Central memory CD4-positive, alpha-beta T cell (primary cell): ENCODE data around the gene PPP1R13B.
"Not testable (repeated sequence)": the region's sequence is repeated elsewhere in the genome, so short reads cannot be mapped to it uniquely, and the experiment has no call there.

Experiments used
- DNase-seq: peaks from one replicate; pipeline ENCODE4 v3.0.0; 2022

PPP1R13B gene

DNA sequence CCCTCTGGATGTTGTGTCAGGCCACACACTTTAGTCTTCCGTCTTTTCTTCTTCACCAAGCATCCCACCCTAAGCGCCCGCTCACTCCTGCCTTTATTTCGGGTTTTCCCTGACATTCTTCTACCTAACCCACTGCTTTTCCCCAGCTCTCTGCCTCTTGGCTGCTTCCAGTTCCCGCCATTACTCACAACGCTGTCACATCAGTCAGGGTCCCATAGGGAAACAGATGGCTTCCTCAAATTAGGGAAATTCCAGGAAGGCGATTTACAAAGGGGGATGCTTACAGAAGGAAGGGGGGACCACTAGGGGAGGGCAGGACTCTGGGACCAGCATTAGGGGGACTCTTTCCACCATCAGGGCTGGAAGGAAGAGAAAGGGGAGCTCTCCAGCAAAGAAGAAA lies 9.2 kb upstream of the PPP1R13B start:
- no peak for DNase-seq

DNA sequence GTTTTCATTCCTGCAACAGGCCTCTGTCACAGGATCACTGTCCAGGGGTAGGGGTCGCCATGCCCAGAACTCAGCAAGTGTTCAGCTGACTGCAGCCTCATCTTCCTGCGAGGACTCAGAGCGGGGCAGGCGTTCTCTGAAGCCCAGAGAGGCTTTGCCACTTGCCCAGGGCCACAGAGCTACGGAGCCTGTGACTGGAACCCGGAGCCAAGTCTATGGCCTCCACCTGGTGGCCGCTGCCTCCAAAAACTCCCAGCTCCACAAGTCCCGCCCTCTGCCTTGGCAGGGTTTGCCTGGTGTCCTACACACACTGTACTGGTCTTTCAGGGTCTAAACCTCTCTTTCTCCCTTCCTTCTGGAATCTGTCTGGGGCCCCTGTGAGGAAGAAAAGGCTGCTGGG lies 8.7 kb upstream of the PPP1R13B start:
- DNase-seq, result no peak

DNA sequence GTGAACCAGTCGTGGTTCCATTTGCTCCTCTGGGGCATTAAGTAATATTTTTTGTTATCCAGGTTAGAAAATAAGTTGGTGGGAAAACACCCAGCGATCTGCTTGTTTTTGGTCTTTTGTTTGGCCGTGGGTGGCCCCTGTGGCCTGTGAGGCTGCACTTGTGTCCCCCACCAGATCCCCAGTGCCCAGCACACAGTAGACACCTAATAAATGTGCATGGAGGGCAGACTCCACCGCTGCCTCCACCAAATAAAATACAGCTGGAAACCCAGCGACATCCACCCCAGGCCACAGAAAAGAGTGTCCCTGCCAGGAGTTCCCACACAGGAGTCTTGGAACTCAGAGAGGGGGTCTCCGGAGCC lies 8.3 kb upstream of the PPP1R13B start:
- no peak for DNase-seq

DNA sequence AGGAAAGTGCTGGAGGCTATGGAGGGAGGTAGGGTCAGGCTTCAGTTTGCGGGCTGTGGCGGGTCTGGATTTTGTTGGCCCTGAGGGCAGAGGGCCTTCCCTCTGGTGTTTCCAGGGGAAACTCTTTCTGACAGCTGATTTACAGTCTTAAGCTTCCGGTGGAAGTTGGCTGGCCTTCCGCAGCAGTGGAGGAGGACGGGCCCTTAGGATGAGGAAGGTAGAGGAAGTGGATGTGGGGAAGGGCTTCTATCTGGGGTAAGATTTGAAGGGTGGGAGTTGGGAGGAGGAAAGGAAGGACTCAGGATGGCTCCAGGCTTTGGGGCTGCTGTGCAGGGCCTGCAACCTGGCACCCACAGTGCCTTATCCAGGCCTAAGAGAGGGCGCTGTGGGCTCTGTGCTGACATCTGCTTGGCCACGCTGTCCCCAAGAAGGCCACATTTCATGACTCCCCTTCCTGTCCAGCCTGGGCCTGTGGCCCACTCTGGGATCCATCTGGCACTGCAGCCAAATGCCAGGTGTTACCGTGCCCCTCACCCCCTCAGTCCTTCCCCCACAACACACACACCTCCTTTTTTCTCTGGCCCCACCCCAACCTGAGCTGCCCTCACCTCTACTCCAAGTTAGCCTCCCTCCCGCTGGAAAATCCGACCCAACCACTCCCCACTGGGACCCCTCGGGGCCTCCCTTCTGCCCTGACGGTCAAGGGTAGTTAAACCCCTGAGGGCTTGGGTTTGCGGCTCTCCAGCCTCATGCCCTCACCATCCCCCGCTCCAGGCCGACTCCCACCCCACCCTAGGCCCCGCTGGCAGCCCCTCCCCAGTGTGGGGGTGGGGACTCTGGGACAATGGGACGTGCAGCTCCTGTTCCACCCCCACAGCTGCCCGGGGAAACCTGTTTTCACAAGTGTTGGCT lies 7.7 kb upstream of the PPP1R13B start:
- DNase-seq, result no peak

DNA sequence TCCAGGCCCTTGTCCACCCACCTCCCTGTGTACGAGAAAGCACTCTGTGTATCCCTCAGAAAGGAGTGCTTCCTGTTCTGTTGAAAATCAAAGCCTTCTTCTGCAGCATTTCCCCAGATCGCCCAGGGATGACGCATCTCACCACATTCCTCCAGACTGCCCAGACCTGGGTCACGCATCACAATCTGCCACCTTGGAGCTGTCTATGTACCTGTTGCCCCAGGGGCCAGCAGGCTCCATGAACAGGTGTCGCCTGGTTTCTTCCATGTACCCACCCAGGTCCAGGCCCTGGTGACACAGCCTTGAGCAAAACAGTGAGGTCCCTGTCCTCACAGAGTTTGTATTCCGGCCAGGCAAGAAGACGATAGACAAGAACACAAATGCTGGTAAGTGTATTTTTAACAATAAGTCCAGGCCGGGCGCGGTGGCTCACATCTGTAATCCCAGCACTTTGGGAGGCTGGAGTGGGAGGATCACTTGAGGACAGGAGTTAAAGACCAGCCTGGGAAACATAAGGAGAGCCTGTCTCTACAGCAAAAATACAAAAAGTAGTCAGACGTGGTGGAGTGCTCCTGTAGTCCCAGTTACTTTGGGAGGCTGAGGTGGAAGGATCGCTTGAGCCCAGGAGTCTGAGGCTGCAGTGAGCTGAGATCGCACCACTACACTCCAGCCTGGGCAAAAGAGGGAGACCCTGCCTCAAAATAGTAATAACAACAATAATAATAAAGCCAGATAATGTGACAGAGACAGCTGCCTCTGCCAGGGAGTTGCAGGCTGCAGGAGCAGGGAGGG lies 6.8 kb upstream of the PPP1R13B start:
- DNase-seq, result no peak

DNA sequence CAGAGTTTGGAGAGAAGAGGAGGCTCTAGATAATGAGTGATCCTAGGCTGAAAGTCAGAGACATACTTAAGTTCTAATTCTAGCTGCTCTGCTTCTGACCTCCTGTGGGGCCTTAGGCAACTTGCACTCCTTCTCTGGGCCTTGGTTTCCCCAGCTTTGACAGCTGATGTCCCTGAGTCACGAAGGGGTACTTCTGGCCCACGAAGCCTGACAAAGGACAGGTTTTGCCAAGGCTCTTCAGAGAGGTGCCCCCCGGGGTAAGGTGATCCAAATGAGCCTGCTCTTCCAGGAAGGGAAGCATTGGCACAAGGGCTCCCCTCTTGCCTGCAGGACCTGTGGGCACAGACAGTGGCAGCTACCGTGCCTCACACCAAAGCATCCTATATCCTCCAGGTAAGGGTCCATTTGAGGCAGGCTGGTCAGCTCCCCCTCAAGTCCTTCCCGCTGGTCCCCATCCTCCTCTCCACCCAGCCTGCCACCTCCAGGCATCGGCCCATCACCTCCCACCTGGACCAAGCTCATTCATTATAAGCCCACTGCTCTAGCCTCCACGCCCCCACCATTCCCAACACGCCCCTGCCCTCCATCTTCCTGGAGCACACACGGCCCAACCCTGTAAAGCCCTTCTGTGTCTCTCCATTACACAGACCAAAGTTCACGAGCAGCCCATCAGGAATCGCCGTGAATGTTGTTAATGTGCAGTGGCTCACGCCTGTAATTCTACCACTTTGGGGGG lies 1.9 kb upstream of the PPP1R13B start:
- no peak for DNase-seq

DNA sequence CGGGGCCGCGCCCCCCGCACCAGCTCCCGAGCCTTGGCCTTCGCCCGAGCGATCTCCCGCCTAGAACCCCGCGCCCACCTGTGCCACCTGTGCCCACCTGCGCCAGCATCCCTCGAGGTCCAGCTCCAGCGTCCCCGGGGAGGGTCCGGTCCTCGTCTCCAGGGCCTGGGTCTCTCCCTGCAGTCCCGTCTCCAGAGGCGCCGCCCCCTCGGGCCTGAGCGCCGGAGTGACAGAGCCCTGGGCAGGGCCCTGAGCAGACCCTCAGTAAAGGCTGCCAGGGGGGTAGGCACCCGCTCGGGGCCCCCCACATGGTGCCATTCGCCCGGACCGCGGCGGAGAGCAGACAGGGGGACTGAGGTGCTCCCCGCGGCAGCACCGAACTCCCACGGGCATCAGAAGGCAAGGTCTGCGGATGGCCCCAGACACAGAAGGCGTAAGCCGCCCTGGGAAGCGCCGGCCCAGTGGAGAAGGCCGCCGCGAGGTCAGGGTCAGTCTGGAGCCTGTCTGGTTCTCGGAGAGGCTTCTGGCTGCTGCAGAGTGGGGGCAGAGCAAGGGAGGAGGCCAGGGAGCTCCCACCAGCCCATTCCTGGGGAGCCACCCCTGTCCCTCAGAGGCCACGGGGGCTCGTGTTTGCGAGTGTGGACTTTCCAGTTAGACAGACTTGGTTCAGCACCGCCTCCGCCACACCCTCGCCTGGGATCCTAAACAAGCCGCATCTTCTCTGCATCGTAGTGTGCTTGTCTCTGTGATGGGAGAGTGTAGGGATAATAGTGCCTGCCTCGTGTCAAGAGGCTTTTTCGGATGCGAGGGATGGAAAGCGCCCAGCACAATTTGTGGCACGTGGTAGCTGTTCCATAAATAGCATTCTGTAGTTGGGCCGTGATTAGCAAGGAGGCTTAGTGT lies 1.1 kb upstream of the PPP1R13B start:
- DNase-seq, result no peak

DNA sequence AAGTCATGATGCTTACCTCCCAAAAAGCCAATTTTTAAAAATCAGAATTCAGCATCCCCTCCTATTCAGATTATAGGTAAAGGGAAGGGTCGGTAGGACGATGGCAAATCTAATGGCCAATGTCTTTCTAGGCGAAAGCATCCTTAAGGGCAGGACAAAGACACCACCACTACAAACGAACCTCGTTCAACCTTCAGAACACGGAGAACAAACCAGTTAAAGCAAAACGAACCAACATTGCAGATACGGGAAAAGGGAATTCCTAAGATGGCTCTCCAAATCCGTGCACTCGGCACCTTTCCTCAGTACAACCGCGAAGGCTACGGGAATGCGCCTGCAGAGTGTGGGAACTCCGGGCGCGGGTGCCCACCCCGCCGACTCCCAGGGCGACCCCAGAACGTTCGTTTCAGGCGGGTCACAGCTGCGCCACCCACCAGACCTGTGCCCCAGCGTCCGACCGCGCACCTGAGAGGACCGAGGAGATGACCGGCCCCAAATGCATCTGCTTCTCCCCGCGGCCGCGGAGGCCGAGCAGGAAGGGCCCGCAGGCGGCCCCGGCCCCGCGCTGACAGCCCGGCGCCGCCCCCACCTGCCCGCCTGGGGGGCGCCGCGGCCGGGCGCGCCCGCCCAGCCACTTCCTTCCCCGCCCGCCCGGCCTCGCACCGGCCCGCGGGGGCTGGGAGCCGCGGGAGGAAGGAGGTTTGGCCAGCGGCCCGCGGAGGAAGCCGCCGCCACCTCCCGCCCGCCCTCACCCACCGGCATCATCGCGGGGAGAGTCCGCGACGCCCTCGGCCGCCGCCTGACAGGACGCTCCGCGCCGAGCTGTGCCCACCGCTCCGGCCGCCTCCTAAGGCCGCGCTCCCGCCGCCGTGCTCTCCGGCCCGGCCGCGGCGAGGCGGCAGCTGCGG lies 578 bp downstream of the PPP1R13B start:
- DNase-seq, result no peak

DNA sequence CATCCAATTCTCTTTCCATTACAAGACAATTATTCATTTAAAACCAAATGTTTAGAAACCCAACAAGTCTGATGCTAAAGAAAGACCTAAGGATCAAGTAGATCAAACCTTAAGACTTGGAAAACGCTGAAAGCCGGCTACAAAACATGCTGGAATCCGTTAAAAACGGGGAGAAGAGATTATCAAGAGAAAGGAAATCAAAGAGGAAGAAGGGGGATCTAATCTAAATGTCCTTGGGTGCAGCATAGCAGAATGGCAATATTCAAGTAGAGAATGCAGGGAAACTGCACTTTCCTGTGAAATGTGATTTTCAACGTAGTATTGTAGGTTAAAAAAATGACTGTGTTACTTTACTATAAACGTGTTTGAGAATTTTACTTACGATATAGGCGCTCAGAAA lies 1.3 kb downstream of the PPP1R13B start:
- no peak for DNase-seq

DNA sequence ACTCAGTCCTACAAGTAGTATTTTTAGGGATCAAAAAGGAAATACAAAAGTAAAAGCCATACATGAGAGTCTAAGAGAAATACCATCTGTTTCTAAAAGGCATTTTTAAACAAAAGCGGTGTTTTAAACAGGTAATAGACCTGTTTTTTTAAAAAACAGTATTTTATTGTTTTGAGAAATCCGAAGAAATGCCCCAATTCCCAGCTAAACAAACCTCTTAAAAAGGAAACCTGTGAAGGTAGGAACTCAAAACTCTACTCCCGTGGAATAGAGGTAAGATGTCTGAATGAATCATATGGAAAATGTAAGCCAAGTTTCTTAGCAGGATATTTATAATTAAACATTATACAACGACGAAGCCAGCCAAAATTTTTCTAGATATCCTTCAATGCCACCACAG lies 2.0 kb downstream of the PPP1R13B start:
- DNase-seq, result no peak

DNA sequence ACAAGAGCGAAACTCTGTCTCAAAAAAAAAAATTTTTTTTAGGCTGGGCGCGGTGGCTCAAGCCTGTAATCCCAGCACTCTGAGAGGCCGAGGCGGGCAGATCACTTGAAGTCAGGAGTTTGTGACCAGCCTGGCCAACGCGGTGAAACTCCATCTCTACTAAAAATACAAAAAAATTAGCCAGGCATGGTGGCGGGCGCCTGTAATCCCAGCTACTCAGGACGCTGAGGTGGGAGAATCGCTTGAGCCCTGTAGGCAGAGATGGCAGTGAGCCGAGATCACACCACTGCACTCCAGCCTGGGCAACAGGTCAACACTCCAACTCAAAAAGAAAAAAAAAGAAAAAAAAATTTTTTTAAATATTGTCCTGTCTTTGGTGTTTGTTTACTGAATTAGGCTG lies 6.1 kb downstream of the PPP1R13B start:
- DNase-seq, result not testable (repeated sequence)

DNA sequence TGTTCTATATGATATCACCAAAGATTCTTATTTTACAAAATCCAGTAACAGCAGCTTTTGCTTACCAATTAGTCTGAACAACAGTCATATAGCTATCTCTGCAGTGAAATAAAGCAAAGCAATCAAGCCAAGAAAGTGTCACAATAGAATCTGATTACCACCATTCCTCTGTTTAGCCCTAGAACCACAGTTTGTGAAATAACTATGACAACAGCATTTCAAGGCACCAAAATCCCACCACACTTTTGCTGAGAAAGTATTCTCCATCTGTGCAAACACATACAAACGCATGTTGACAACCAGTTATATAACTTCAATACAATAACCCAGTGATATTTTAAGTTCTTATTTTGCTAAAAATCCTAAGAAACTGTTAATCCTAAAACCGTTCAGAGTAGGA lies 7.4 kb downstream of the PPP1R13B start:
- DNase-seq, result no peak

DNA sequence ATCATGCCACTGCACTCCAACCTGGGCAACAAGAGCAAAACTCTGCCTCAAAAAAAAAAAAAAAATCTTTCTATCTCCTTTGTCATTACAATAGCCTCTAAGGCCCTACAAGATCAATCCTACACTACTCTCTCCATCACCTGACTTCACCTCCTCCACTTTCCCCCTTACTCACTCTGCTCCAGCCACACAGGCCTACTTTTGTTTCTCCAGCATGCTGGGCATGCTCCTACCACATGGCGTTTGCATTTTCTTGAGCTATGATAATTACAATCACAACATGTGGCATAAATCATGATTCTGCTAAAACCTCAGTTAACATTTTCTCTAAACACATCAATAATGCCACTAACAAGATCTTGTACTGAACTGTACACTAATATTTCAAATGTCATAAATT lies 7.8 kb downstream of the PPP1R13B start:
- DNase-seq, result no peak

DNA sequence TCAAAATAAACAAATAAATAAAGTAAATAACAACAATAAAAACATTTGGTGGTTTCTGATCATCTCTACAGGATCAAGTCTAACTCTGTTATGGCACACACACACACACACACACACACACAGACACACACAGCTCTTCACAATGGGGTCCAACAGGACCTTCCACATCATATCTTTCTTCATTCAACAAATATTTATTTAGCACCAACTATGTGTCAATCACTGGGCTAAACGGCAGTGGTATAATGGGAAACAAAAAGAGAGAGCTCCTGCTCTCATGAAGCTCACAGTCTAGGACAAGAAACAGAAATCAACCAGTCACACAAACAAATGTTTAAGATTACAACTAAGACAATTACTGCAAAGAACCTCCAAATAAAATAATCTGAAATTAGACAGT lies 9.3 kb downstream of the PPP1R13B start:
- DNase-seq, result no peak

DNA sequence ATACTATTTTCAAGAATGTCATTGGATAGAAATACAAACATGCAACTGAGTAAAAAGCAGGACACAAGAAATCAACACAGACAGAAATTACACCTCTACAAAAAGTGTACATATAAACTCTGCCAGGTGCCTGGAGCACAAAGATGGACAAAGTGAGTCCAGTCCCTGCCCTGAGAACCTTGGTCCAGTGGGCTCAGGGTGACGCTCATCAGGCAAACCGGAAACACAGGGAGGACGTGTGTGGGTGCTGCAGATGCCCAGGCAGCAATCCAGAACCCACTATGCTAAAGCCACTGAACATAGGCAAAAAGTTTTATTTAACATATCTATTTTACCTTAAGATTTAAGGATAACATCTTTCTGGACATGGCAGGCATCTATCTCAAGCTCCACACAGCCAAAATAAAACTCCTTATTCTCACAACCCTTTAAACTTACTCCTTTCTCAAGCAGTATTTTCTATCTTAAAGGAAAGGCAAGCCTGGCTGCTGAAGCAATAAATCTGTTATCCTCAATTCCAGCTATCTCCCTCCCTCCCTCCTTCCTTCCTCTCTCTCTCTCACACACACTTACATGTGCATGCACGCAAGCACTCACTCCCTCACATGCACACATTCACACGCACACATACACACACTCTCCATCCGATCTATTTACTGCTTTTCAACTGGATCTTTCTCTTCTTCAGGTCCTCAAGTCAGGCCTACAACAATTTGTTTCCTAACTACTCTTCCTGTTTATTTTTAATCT lies 10.2 kb downstream of the PPP1R13B start:
- DNase-seq, result no peak

DNA sequence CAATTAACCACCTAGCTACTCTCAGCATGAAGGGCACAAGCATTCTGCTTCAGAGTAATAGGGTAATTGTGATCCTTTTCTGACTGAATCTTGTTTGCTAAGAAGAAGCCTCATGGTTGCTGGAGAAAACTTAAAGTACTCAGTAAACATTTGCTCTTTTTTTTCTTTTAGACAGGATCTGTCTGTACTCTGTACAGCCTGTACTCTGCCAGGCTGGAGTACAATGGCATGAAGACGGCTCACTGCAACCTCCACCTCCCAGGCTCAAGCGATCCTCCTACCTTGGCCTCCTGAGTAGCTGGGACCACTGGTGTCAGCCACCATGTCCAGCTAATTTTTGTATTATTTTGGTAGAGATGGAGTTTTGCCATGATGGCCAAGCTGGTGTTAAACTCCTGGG lies 12.4 kb downstream of the PPP1R13B start:
- DNase-seq, result no peak

DNA sequence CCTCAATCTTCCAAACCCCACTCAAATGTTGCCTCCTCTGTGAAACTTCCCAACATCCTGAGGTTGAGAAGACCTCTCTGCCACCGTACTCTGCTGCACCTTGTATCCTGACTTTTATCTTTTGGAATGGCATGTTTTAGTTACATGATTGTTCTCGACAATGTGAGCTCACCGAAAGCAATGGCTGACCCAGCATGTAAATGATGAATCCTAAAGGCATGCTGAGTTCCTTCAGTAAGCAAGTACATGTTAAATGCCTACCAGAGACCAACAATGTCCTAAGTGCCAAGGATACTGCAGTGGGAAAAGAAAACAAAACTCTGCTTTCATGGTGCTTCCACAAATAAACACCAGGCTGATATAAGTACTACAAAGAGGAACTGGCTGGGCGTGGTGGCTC lies 13.7 kb downstream of the PPP1R13B start:
- DNase-seq, result no peak

DNA sequence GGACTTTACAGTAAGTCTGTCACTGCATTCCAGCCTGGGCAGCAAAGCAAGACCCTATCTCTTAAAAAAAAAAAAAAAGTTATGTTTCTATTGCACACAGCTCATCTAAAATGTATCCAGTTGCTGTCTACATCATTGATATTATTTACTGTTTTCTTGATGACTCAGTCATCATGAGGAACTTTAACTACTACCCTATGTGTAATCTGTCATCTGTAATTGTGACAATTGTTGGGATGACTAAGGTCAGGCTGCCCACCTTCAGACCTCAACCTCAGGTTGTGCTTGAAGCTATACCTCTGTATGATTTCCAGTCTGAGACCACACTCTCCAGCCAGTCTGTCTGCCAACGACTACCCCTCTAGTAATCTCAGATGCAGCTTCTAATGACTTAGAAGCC lies 15.3 kb downstream of the PPP1R13B start:
- no peak for DNase-seq

DNA sequence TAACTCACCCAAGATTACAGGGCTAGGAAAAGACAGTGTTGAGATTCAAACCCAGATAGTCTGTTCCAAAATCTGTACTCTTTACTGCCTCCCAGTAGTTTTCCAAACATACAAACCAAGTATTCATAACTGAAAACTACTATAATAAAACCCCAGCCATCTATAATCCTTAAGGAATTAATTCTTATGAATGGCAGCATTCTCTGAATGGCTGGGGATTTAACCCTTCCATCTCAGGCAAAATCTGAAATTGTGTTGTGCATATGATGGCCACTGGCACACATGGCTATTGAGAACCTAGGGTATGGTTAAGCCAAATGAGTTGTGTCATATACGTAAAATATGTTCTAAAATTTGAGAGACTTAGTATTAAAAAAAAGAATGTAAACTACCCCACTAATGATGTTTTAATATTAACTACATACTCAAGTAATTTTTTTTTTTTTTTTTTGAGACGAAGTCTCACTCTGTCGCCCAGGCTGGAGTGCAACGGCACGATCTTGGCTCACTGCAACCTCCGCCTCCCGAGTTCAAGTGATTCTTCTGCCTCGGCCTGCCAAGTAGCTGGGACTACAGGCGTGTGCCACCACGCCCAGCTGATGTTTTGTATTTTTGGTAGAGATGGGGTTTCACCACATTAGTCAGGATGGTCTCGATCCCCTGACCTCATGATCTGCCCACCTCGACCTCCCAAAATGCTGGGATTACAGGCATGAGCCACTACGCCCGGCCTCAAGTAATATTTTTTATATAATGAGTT lies 16.7 kb downstream of the PPP1R13B start:
- no peak for DNase-seq
